Stimulated activated CD8-positive, alpha-beta memory T cell treated with anti-CD3 and anti-CD28 coated beads, Interleukin-7, amount 100 ng/mL, for 24 hours (primary cell): ENCODE measurements around the gene TMEM218.

Experiments
- DNase-seq: peaks from one replicate; pipeline ENCODE4 v3.0.0-alpha.2; 2020; ENCODE audit warnings: low read depth

The TMEM218 gene

GRCh38 chr11:125111343-125112207 lies at the start of gene TMEM218:
TMEM218 (minus strand) TSS chr11:125111626; CDS start chr11:125102241, 9,385 bp downstream.
- DNase-seq: peak; percentile 90

DNA sequence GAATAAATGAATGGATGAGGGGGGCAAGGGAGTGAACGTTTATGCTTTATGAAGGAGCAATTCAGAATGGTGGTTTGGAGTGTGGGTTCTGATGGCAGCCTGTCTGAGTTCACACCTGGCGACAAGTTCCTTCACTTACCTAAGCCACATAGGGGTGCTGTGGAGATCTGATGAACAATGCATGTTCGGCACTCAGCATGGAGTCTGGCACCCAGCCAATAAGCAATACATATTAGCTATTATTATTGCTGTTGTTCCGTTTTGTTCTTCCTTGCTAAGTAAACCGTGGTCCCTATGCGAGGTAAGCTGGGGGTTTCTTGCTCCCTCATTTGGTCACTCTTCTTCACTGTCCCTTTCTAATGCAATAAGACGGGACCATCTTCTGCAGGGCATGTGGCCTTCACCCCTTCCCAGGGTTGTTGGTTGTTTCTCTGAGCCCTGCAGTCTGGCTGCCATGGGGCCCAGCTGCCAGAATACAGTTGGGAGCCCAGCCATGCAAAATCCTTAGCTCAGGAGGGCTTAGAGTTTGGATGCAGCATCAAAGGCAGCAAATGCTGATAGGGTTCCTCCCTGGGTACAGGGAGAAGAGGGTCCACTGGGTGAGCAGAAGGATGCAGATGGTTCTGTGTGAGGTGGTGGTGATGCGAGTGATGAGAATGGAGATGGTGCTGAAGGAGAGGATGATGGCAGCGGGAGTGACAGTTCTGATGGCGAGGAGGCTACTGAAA lies 46.7 kb upstream of the TMEM218 start:
- DNase-seq: no peak

DNA sequence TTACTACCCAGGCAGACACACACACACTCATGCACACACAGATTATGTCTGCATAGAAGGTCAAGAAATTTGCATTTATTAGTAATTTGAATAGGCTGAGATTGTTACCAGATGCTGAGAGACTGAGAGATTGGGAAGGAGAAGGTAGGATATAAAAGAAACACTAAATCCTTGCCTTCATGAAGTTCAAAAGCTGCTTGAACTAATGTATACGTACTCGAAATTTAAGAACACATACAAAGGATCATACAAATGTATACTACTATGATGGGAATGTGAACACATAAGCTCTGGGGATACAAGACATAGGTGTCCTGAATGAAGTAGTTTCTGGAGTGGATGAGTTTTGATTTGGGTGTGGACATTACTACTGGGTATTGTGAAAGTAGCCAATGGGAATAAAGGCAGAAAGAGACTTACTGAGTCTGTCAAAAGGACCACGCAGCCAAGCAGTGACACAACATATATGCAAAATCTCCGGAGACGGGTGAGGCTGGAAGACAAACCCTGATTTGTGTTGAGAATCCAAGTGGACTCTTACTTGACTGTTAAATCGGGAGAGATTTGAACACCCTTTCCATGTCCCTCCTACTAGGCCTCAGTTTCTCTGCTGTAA lies 45.8 kb upstream of the TMEM218 start:
- no peak for DNase-seq

GRCh38 chr11:125156346-125157117 lies 45.1 kb upstream of the TMEM218 start:
- DNase-seq: no peak

GRCh38 chr11:125155767-125156166 lies 44.3 kb upstream of the TMEM218 start:
- DNase-seq: no peak

DNA sequence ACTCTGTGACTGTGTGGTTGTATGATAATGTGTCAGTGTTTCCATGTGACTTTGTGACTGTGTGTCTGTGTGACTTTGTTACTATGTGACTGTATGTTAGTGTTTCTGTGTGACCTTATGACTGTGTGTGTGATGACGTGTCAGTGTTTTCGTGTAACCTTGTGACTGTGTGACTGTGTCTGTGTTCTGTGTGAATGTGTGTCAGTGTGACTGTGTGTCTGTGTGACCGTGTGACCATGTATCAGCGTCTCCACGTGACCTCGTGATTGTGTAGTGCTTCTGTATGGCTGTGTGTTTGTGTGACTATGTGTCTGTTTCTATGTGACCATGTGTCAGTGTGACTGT lies 43.6 kb upstream of the TMEM218 start:
- no peak for DNase-seq

GRCh38 chr11:125154378-125155099 lies 43.1 kb upstream of the TMEM218 start:
- DNase-seq: no peak

- no peak for DNase-seq
These were observed 42.4 kb upstream of the TMEM218 start for GRCh38 chr11:125153837-125154236.

GRCh38 chr11:125148743-125149142 lies 37.3 kb upstream of the TMEM218 start:
- DNase-seq: no peak

DNA sequence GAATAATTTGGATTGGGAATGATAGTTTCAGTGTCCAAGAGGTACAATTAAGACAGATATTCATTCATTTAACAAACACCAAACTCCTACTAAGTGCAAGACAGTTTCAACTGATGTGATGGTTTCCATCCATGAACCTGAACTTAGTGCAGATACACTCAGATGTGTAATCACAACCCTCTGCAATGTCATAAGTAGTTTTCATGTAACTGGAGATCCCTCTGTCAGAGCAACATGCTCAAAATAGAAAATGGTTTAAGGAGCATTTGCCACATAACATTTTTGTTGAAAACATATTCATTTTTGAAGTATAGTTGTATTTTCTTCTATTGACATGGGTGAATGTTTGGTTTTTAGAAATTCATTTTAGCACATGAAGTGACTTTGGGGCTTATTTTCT lies 36.6 kb upstream of the TMEM218 start:
- DNase-seq: no peak

DNA sequence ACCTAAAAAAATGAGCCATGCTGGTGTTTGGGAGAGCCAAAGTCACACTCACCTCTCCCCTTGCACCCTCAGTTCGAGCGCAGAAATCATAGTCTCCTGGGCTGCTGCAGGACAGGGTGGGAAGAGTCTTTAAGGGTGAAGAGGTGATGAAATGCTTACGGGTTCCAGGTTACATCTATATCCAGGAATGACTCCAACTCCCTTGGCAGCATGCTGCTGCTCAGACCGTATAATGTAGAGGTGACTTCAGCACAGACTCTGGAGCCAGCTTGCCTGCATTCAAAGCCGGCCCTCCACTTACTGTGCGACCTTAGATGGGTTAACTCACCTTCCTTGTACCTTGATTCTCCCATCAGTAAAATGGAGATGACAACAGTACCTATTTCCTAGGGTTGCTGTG lies 35.9 kb upstream of the TMEM218 start:
- no peak for DNase-seq

GRCh38 chr11:125146232-125146631 lies 34.8 kb upstream of the TMEM218 start:
- DNase-seq: no peak

GRCh38 chr11:125141686-125142535 lies 30.5 kb upstream of the TMEM218 start:
- peak; percentile 52 for DNase-seq

DNA sequence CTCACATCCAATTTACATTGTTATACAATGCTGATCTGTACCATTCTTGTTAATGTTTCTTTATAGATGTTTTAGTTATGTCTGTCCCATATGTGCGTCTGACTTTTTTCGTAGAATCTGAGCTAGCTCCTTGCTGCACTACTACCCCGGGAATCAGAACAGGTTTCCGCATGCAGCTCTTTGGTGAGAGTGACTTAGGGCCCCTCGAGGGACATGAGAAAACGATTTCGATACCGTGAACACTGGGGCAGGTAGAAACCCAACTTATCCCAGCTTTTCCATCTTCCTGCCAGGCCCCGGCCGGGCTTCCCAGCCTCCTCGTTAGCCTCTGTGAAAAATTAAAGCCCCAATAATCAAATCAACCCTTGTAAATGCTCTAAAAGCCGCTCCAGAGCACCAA lies 29.8 kb upstream of the TMEM218 start:
- no peak for DNase-seq

GRCh38 chr11:125140233-125140632 lies 28.8 kb upstream of the TMEM218 start:
- no peak for DNase-seq

- no peak for DNase-seq
These were observed 28.4 kb upstream of the TMEM218 start for GRCh38 chr11:125139778-125140177.

DNA sequence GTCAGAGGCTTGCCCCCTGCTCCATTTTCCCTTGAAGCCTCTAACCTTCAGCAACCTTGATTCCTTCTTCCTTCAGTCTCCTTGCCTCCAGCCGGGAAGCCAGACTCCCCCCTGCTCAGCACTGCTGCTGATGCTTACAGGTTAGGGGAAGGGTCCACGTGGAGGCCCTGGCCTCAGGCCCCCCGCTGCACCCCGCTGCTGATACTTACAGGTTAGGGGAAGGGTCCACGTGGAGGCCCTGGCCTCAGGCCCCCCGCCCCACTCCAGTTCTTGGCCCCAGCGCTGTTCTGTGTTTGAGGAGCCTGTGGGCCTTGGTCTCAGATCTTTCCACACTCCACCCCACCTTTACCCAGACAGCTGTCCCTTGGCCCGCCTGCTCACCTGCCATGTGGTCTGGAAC lies 27.5 kb upstream of the TMEM218 start:
- DNase-seq: no peak

DNA sequence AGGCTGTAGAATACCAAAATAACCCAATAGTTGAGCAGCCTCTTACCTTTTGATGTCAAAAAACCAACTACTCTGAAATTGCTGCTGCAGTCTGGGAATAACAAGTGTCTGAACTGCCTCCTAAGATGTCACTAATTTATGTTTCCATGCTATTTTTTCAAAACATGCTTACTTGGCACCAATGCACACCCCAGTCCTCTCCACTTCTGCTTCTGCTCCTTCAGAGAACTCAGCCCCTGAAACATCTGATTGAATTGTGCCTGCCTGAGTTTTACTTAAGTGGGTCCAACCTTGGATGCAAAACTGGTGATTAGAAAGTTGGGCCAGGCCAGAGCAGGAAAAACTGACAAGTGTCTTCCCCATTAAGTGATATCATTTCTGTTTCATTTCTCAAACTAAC lies 24.6 kb upstream of the TMEM218 start:
- DNase-seq: no peak

GRCh38 chr11:125132596-125132995 lies 21.2 kb upstream of the TMEM218 start:
- DNase-seq: no peak

- DNase-seq: no peak
These were observed 20.6 kb upstream of the TMEM218 start for GRCh38 chr11:125132071-125132470.
